WTC11 (cell line): ENCODE data around the gene PDS5A. TPM values are rescaled to one million over a fixed set of nuclear protein-coding genes. Genes with fewer than 3 reads are reported as not detected.
A peak's percentile ranks its signal among the peaks of the same experiment; 100 is the strongest.

Source experiments
- ATAC-seq: fragments of 200-7000 bp; cut with Tn5 transposase; 2 replicates; pipeline ENCODE4 v1.10.0; 2021; ENCODE audit warnings: mild to moderate bottlenecking, moderate library complexity
- CTCF ChIA-PET: fragments of 300-600 bp; sonication (Branson Sonifier 250); formaldehyde crosslinking; loops from one replicate; lab custom pipeline; 2021; ENCODE audit warnings: antibody characterized with exemption; lab: Charles Lee
- POLR2A ChIA-PET: fragments of 350-600 bp; sonication (Branson Sonifier 250); formaldehyde crosslinking; loops from one replicate; lab custom pipeline; 2021; ENCODE audit warnings: antibody characterized with exemption; lab: Charles Lee
- DNase-seq: peaks from one replicate; pipeline ENCODE4 v3.0.0; 2021; ENCODE audit warnings: low spot score
- H3K27ac Mint-ChIP-seq: 2 replicates; pipeline ENCODE4 v1.8.0; 2021; ENCODE audit warnings: mixed read lengths
- H3K27me3 Mint-ChIP-seq: 2 replicates; pipeline ENCODE4 v1.8.0; 2021; ENCODE audit warnings: low read depth, mild to moderate bottlenecking, moderate library complexity, mixed read lengths
- H3K36me3 Mint-ChIP-seq: 2 replicates; pipeline ENCODE4 v1.8.0; 2021; ENCODE audit warnings: mixed read lengths
- H3K4me1 Mint-ChIP-seq: 2 replicates; pipeline ENCODE4 v1.8.0; 2022; ENCODE audit warnings: mixed read lengths
- H3K4me3 Mint-ChIP-seq: 2 replicates; pipeline ENCODE4 v1.8.0; 2021; ENCODE audit warnings: mild to moderate bottlenecking, moderate library complexity, mixed read lengths
- H3K9me3 Mint-ChIP-seq: 2 replicates; pipeline ENCODE4 v1.8.0; 2021; ENCODE audit warnings: mixed read lengths
- CBFB ChIP-seq: sonication (generic); formaldehyde crosslinking; IDR thresholded peaks from 2 replicates; pipeline ENCODE4 v1.8.1; 2022; ENCODE audit warnings: mild to moderate bottlenecking, low read depth, missing genetic modification reagents
- FOXP1 ChIP-seq: sonication (generic); formaldehyde crosslinking; IDR thresholded peaks from 2 replicates; pipeline ENCODE4 v1.8.0; 2022; ENCODE audit warnings: missing genetic modification reagents, mild to moderate bottlenecking, moderate library complexity, borderline replicate concordance
- KAT7 ChIP-seq: sonication (generic); formaldehyde crosslinking; IDR thresholded peaks from 2 replicates; pipeline ENCODE4 v1.8.1; 2023; ENCODE audit warnings: missing genetic modification reagents, mild to moderate bottlenecking, borderline replicate concordance
- MYBL2 ChIP-seq: sonication (generic); formaldehyde crosslinking; IDR thresholded peaks from 2 replicates; pipeline ENCODE4 v1.8.1; 2023; ENCODE audit warnings: mild to moderate bottlenecking, moderate library complexity, missing genetic modification reagents
- NR2C2 ChIP-seq: sonication (generic); formaldehyde crosslinking; IDR thresholded peaks from 2 replicates; pipeline ENCODE4 v1.8.0; 2022; ENCODE audit warnings: mild to moderate bottlenecking, missing genetic modification reagents
- OVOL2 ChIP-seq: fragments of 250-450 bp; sonication (Bioruptor Pico); IDR thresholded peaks from 2 replicates; pipeline ENCODE4 v1.9.0; 2021; ENCODE audit warnings: mild to moderate bottlenecking, borderline replicate concordance
- SMAD3 ChIP-seq: sonication (generic); formaldehyde crosslinking; IDR thresholded peaks from 2 replicates; pipeline ENCODE4 v1.8.0; 2022; ENCODE audit warnings: missing genetic modification reagents, mild to moderate bottlenecking, borderline replicate concordance
- ZNF138 ChIP-seq: sonication (generic); formaldehyde crosslinking; conservative IDR thresholded peaks from 2 replicates; pipeline ENCODE4 v1.8.1; 2022; ENCODE audit warnings: mild to moderate bottlenecking, moderate library complexity, missing genetic modification reagents
- ZNF317 ChIP-seq: sonication (generic); formaldehyde crosslinking; IDR thresholded peaks from 2 replicates; pipeline ENCODE4 v1.8.1; 2023; ENCODE audit warnings: low read depth, mild to moderate bottlenecking, moderate library complexity, missing genetic modification reagents, borderline replicate concordance
- total RNA-seq: library from RNA; stranded (reverse); gene quantifications from 3 replicates; pipeline ENCODE4 v1.2.3, GENCODE V29; 2021
- TF ChIP-seq, protein P1 (sequence below): sonication (generic); formaldehyde crosslinking; IDR thresholded peaks from 2 replicates; pipeline ENCODE4 v1.8.1; 2023; ENCODE audit warnings: mild to moderate bottlenecking, missing genetic modification reagents
- TF ChIP-seq, protein P2 (sequence below): sonication (generic); formaldehyde crosslinking; conservative IDR thresholded peaks from 2 replicates; pipeline ENCODE4 v1.8.1; 2023; ENCODE audit warnings: mild to moderate bottlenecking, low read depth, missing genetic modification reagents, moderate library complexity
- TF ChIP-seq, protein P3 (sequence below): fragments of 250-450 bp; sonication (Bioruptor Pico); IDR thresholded peaks from 2 replicates; pipeline ENCODE4 v1.9.0; 2021; ENCODE audit warnings: moderate library complexity, mild to moderate bottlenecking, inconsistent platforms, borderline replicate concordance
- TF ChIP-seq, protein P4 (sequence below): sonication (generic); formaldehyde crosslinking; IDR thresholded peaks from 2 replicates; pipeline ENCODE4 v1.8.0; 2022; ENCODE audit warnings: missing genetic modification reagents
- TF ChIP-seq, protein P5 (sequence below): sonication (generic); formaldehyde crosslinking; IDR thresholded peaks from 2 replicates; pipeline ENCODE4 v1.8.0; 2023; ENCODE audit warnings: missing genetic modification reagents, mild to moderate bottlenecking, borderline replicate concordance
- TF ChIP-seq, protein P6 (sequence below): sonication (generic); formaldehyde crosslinking; IDR thresholded peaks from 2 replicates; pipeline ENCODE4 v1.8.1; 2022; ENCODE audit warnings: mild to moderate bottlenecking, moderate library complexity, missing genetic modification reagents
- TF ChIP-seq, protein P7 (sequence below): sonication (generic); formaldehyde crosslinking; IDR thresholded peaks from 2 replicates; pipeline ENCODE4 v1.8.1; 2022; ENCODE audit warnings: low read depth, missing genetic modification reagents, borderline replicate concordance
- TF ChIP-seq, protein P8 (sequence below): sonication (generic); formaldehyde crosslinking; conservative IDR thresholded peaks from 2 replicates; pipeline ENCODE4 v1.8.1; 2022; ENCODE audit warnings: mild to moderate bottlenecking, missing genetic modification reagents

The PDS5A gene
- total RNA-seq, 1 experiment from 2014 or later = 61.7 TPM

DNA sequence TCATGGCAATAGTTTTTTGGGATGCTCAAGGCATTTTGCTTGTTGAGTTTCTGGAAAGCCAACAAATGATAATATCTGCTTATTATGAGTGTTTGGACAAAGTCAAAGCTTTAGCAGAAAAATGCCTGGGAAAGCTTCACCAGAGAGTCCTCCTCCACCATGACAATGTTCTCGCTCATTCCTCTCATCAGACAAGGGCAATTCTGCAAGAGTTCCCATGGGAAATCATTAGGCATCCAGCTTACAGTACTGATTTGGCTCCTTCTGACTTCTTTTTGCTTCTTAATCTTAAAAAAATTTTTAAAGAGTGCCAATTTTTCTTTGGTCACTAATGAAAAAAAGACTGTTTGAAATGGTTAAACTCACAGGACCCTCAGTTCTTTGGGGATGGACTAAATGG is 143.4 kb downstream of the PDS5A start (continued):
- TF ChIP-seq, protein P1, sequence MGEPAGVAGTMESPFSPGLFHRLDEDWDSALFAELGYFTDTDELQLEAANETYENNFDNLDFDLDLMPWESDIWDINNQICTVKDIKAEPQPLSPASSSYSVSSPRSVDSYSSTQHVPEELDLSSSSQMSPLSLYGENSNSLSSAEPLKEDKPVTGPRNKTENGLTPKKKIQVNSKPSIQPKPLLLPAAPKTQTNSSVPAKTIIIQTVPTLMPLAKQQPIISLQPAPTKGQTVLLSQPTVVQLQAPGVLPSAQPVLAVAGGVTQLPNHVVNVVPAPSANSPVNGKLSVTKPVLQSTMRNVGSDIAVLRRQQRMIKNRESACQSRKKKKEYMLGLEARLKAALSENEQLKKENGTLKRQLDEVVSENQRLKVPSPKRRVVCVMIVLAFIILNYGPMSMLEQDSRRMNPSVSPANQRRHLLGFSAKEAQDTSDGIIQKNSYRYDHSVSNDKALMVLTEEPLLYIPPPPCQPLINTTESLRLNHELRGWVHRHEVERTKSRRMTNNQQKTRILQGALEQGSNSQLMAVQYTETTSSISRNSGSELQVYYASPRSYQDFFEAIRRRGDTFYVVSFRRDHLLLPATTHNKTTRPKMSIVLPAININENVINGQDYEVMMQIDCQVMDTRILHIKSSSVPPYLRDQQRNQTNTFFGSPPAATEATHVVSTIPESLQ (CRISPR knock-in tag) = no peak
- TF ChIP-seq, protein P2, sequence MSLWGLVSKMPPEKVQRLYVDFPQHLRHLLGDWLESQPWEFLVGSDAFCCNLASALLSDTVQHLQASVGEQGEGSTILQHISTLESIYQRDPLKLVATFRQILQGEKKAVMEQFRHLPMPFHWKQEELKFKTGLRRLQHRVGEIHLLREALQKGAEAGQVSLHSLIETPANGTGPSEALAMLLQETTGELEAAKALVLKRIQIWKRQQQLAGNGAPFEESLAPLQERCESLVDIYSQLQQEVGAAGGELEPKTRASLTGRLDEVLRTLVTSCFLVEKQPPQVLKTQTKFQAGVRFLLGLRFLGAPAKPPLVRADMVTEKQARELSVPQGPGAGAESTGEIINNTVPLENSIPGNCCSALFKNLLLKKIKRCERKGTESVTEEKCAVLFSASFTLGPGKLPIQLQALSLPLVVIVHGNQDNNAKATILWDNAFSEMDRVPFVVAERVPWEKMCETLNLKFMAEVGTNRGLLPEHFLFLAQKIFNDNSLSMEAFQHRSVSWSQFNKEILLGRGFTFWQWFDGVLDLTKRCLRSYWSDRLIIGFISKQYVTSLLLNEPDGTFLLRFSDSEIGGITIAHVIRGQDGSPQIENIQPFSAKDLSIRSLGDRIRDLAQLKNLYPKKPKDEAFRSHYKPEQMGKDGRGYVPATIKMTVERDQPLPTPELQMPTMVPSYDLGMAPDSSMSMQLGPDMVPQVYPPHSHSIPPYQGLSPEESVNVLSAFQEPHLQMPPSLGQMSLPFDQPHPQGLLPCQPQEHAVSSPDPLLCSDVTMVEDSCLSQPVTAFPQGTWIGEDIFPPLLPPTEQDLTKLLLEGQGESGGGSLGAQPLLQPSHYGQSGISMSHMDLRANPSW = no peak
- TF ChIP-seq CBFB (CRISPR knock-in tag) = no peak
- TF ChIP-seq, protein P3, sequence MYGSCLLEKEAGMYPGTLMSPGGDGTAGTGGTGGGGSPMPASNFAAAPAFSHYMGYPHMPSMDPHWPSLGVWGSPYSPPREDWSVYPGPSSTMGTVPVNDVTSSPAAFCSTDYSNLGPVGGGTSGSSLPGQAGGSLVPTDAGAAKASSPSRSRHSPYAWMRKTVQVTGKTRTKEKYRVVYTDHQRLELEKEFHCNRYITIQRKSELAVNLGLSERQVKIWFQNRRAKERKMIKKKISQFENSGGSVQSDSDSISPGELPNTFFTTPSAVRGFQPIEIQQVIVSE (CRISPR knock-in tag) = no peak
- TF ChIP-seq, protein P4, sequence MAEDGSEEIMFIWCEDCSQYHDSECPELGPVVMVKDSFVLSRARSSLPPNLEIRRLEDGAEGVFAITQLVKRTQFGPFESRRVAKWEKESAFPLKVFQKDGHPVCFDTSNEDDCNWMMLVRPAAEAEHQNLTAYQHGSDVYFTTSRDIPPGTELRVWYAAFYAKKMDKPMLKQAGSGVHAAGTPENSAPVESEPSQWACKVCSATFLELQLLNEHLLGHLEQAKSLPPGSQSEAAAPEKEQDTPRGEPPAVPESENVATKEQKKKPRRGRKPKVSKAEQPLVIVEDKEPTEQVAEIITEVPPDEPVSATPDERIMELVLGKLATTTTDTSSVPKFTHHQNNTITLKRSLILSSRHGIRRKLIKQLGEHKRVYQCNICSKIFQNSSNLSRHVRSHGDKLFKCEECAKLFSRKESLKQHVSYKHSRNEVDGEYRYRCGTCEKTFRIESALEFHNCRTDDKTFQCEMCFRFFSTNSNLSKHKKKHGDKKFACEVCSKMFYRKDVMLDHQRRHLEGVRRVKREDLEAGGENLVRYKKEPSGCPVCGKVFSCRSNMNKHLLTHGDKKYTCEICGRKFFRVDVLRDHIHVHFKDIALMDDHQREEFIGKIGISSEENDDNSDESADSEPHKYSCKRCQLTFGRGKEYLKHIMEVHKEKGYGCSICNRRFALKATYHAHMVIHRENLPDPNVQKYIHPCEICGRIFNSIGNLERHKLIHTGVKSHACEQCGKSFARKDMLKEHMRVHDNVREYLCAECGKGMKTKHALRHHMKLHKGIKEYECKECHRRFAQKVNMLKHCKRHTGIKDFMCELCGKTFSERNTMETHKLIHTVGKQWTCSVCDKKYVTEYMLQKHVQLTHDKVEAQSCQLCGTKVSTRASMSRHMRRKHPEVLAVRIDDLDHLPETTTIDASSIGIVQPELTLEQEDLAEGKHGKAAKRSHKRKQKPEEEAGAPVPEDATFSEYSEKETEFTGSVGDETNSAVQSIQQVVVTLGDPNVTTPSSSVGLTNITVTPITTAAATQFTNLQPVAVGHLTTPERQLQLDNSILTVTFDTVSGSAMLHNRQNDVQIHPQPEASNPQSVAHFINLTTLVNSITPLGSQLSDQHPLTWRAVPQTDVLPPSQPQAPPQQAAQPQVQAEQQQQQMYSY (CRISPR knock-in tag) = no peak

DNA sequence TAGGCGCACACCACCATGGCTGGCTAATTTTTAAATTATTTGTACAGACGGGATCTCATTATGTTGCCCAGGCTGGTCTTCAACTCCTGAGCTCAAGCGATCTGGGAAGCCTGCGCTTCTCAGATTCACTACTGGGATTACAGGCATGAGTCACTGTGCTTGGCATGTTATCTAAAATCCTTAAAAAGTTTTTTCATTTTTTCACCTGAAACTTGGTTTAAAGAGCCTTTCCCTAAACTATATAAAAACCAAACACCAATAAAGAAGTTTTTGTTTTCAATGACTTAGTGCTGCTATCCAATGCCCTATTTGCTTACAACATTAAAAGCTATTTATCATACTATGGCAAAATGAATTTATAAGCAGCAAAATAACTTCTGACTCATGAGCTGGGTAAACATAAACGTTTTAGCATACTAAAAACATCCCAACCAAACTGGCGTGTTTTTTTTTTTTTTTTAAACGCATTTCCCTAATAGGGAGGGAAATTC is 151.9 kb downstream of the PDS5A start:
- H3K36me3 Mint-ChIP-seq = peaks cover 31% of the 10 kb centered on the region
- no peak overlapping the region for H3K4me3 Mint-ChIP-seq
- POLR2A ChIA-PET = no interaction called here
- TF ChIP-seq SMAD3 (CRISPR knock-in tag) (no peak), OVOL2 (CRISPR knock-in tag) (no peak), ZNF317 (CRISPR knock-in tag) (no peak), ZNF138 (CRISPR knock-in tag) (no peak), NR2C2 (CRISPR knock-in tag) (no peak), FOXP1 (CRISPR knock-in tag) (no peak), MYBL2 (CRISPR knock-in tag) (no peak), KAT7 (no peak)
- TF ChIP-seq, protein P5, sequence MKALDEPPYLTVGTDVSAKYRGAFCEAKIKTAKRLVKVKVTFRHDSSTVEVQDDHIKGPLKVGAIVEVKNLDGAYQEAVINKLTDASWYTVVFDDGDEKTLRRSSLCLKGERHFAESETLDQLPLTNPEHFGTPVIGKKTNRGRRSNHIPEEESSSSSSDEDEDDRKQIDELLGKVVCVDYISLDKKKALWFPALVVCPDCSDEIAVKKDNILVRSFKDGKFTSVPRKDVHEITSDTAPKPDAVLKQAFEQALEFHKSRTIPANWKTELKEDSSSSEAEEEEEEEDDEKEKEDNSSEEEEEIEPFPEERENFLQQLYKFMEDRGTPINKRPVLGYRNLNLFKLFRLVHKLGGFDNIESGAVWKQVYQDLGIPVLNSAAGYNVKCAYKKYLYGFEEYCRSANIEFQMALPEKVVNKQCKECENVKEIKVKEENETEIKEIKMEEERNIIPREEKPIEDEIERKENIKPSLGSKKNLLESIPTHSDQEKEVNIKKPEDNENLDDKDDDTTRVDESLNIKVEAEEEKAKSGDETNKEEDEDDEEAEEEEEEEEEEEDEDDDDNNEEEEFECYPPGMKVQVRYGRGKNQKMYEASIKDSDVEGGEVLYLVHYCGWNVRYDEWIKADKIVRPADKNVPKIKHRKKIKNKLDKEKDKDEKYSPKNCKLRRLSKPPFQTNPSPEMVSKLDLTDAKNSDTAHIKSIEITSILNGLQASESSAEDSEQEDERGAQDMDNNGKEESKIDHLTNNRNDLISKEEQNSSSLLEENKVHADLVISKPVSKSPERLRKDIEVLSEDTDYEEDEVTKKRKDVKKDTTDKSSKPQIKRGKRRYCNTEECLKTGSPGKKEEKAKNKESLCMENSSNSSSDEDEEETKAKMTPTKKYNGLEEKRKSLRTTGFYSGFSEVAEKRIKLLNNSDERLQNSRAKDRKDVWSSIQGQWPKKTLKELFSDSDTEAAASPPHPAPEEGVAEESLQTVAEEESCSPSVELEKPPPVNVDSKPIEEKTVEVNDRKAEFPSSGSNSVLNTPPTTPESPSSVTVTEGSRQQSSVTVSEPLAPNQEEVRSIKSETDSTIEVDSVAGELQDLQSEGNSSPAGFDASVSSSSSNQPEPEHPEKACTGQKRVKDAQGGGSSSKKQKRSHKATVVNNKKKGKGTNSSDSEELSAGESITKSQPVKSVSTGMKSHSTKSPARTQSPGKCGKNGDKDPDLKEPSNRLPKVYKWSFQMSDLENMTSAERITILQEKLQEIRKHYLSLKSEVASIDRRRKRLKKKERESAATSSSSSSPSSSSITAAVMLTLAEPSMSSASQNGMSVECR = no peak
- TF ChIP-seq, protein P6, sequence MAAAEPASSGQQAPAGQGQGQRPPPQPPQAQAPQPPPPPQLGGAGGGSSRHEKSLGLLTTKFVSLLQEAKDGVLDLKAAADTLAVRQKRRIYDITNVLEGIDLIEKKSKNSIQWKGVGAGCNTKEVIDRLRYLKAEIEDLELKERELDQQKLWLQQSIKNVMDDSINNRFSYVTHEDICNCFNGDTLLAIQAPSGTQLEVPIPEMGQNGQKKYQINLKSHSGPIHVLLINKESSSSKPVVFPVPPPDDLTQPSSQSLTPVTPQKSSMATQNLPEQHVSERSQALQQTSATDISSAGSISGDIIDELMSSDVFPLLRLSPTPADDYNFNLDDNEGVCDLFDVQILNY (CRISPR knock-in tag) = no peak
- TF ChIP-seq, protein P7, sequence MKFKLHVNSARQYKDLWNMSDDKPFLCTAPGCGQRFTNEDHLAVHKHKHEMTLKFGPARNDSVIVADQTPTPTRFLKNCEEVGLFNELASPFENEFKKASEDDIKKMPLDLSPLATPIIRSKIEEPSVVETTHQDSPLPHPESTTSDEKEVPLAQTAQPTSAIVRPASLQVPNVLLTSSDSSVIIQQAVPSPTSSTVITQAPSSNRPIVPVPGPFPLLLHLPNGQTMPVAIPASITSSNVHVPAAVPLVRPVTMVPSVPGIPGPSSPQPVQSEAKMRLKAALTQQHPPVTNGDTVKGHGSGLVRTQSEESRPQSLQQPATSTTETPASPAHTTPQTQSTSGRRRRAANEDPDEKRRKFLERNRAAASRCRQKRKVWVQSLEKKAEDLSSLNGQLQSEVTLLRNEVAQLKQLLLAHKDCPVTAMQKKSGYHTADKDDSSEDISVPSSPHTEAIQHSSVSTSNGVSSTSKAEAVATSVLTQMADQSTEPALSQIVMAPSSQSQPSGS (CRISPR knock-in tag) = no peak
- TF ChIP-seq, protein P8, sequence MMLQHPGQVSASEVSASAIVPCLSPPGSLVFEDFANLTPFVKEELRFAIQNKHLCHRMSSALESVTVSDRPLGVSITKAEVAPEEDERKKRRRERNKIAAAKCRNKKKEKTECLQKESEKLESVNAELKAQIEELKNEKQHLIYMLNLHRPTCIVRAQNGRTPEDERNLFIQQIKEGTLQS (CRISPR knock-in tag) = no peak

More for the DNA sequence above, 151.9 kb downstream of the PDS5A start:
- ATAC-seq (no peak), DNase-seq (no peak)
- no peaks in the 10 kb centered on the region for H3K27me3 Mint-ChIP-seq
- H3K9me3 Mint-ChIP-seq = no peaks in the 10 kb centered on the region
- peak overlapping the region; percentile 78; the same call in 1 of the 2 replicates for H3K27ac Mint-ChIP-seq
- H3K4me1 Mint-ChIP-seq = peaks cover 3% of the 10 kb centered on the region; the same call in 1 of the 2 replicates
- CTCF ChIA-PET = no interaction called here
